Karpas-422 (cell line): ENCODE results near the gene CLSTN1. TPM values are rescaled to one million over a fixed set of nuclear protein-coding genes. Genes with fewer than 3 reads are reported as not detected.

Source experiments
- DNase-seq: peaks from one replicate; pipeline ENCODE4 v3.0.0-alpha.2; 2015
- H2AFZ ChIP-seq: fragments of 200-600 bp; sonication (generic); 2 replicates; pipeline ENCODE4 v1.6.1; 2014; ENCODE audit warnings: antibody characterized with exemption, low read length, mixed read lengths
- H3K27ac ChIP-seq: fragments of 200-600 bp; sonication (generic); 2 replicates; pipeline ENCODE4 v1.5.1; 2014; ENCODE audit warnings: mild to moderate bottlenecking, low read length, moderate library complexity
- H3K27me3 ChIP-seq: fragments of 200-600 bp; sonication (generic); 2 replicates; pipeline ENCODE4 v1.6.1; 2014; ENCODE audit warnings: low read length, mixed read lengths
- H3K36me3 ChIP-seq: fragments of 200-600 bp; sonication (generic); 2 replicates; pipeline ENCODE4 v1.6.1; 2014; ENCODE audit warnings: low read length, mixed read lengths; ENCODE audit not compliant: insufficient read depth
- H3K4me1 ChIP-seq: fragments of 200-600 bp; sonication (generic); 2 replicates; pipeline ENCODE4 v1.6.1; 2014; ENCODE audit warnings: mild to moderate bottlenecking, low read length, mixed read lengths
- H3K4me2 ChIP-seq: fragments of 200-600 bp; sonication (generic); 2 replicates; pipeline ENCODE4 v1.6.1; 2014; ENCODE audit warnings: low read length, low read depth, mild to moderate bottlenecking; ENCODE audit not compliant: poor library complexity, severe bottlenecking
- H3K4me3 ChIP-seq: fragments of 200-600 bp; sonication (generic); 2 replicates; pipeline ENCODE4 v1.5.1; 2014; ENCODE audit warnings: mild to moderate bottlenecking, antibody characterized with exemption, low read length, mixed read lengths
- H3K79me2 ChIP-seq: fragments of 200-600 bp; sonication (generic); 2 replicates; pipeline ENCODE4 v1.6.1; 2014; ENCODE audit warnings: mild to moderate bottlenecking, low read length, mixed read lengths
- H3K9ac ChIP-seq: fragments of 200-600 bp; sonication (generic); 2 replicates; pipeline ENCODE4 v1.6.0; 2014; ENCODE audit warnings: low read length
- H3K9me2 ChIP-seq: fragments of 200-600 bp; sonication (generic), shearing (Covaris generic); replicated peaks from 2 replicates; pipeline ENCODE4 v1.6.0; 2014; ENCODE audit warnings: mild to moderate bottlenecking, low read length, moderate library complexity; ENCODE audit not compliant: insufficient read depth
- H3K9me3 ChIP-seq: fragments of 300-700, 200-600 bp; sonication (generic); 2 replicates; pipeline ENCODE4 v1.6.1; 2014; ENCODE audit warnings: low read length, mixed read lengths
- H4K20me1 ChIP-seq: fragments of 200-600 bp; sonication (generic); 2 replicates; pipeline ENCODE4 v1.6.1; 2014; ENCODE audit warnings: mild to moderate bottlenecking, antibody characterized with exemption, low read length, low read depth; ENCODE audit not compliant: insufficient read depth
- total RNA-seq: library from RNA; depleted of rRNA; stranded (reverse); fragments of >200 nt; shearing (Covaris generic); gene quantifications from 2 replicates; pipeline ENCODE4 v1.2.3, GENCODE V29; 2014; ENCODE audit warnings: low replicate concordance

CLSTN1 gene
- total RNA-seq, 1 experiment from 2014 or later = 52.0 TPM

DNA sequence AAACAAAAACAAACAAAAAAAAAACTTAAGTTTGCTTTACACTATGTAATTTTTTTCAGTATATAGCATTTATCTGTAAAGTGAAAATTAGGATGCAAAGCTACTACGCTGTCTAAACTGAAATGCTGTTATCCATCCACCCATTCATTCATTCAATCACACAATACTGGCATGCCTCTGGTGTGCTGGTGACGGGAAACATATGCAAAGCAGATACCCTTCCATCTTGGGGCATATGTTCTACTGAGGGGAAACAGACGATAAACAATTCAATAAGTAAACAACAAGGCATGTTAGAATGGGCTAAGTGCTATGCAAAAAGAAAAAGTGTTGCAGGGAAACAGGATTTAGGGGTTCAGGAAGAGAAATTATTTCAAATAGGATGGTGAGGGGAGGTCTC lies 3.2 kb downstream of the CLSTN1 start:
- H3K27ac ChIP-seq = peak overlapping the region; percentile 32
- no peaks in the 10 kb centered on the region; the same call in 1 of the 2 replicates for H3K36me3 ChIP-seq
- no peak for DNase-seq
- H4K20me1 ChIP-seq = peaks cover 25% of the 10 kb centered on the region
- no peaks in the 10 kb centered on the region for H3K27me3 ChIP-seq
- peak overlapping the region; percentile 94 for H3K4me3 ChIP-seq
- no peaks in the 10 kb centered on the region for H3K9me3 ChIP-seq
- no peak overlapping the region for H3K9ac ChIP-seq
- peaks cover 77% of the 10 kb centered on the region for H3K79me2 ChIP-seq
- no peak overlapping the region for H2AFZ ChIP-seq
- peak overlapping the region; percentile 82 for H3K4me2 ChIP-seq
- no peaks in the 10 kb centered on the region for H3K9me2 ChIP-seq
- H3K4me1 ChIP-seq = peaks cover 53% of the 10 kb centered on the region

DNA sequence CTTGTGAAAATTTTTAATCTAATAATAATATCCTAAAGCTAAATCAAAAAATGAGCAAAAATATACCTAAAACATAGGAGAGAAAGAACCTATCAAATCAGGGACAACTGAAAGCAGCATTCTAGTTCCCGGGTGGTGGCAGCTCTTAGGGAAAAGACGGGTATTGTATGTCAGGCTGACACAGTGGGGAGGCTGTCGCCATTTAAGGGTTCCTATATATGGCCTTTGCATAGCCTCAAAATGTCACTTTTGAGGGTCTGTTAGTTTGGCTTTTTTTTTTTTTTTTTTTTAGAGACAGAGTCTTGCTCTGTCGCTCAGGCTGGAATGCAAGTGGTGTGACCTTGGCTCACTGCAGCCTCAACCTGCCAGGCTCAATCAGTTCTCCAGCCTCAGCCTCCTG lies 6.0 kb downstream of the CLSTN1 start:
- Histone ChIP-seq H3K4me3 (no peak overlapping the region), H2AFZ (no peak overlapping the region), H3K9me3 (no peaks in the 10 kb centered on the region), H3K9ac (no peak overlapping the region), H3K9me2 (no peaks in the 10 kb centered on the region), H3K4me1 (peaks cover 66% of the 10 kb centered on the region), H3K79me2 (peaks cover 100% of the 10 kb centered on the region), H3K27me3 (no peaks in the 10 kb centered on the region), H3K36me3 (no peaks in the 10 kb centered on the region; the same call in 1 of the 2 replicates), H4K20me1 (peaks cover 25% of the 10 kb centered on the region), H3K27ac (no peak overlapping the region), H3K4me2 (no peak overlapping the region)
- no peak for DNase-seq

DNA sequence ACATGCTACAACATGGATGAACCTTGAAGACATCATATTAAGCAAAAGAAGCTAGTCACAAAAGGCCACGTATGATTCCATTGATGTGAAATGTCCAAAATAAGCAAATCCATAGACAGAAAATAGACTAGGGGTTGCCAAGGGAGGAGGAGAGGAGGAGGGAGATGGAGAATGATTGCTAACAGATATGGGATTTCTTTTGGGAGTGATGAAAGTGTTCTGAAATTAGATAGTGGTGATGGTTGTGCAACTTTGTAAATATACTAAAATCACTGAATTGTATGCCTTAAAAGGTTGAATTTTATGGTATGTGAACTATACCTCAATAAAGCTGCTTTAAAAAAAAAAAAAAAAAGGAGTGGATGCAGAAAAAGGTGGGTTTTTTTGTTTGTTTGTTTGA lies 7.6 kb downstream of the CLSTN1 start:
- DNase-seq = no peak
- H3K4me3 ChIP-seq = no peak overlapping the region
- H3K4me1 ChIP-seq = peaks cover 61% of the 10 kb centered on the region
- H3K4me2 ChIP-seq = no peak overlapping the region
- no peaks in the 10 kb centered on the region for H3K9me2 ChIP-seq
- H3K79me2 ChIP-seq = peaks cover 100% of the 10 kb centered on the region
- H2AFZ ChIP-seq = no peak overlapping the region
- H3K27ac ChIP-seq = no peak overlapping the region
- H3K27me3 ChIP-seq = no peaks in the 10 kb centered on the region
- no peak overlapping the region for H3K9ac ChIP-seq
- peaks cover 16% of the 10 kb centered on the region for H4K20me1 ChIP-seq
- no peaks in the 10 kb centered on the region; the same call in 1 of the 2 replicates for H3K36me3 ChIP-seq
- no peaks in the 10 kb centered on the region for H3K9me3 ChIP-seq

DNA sequence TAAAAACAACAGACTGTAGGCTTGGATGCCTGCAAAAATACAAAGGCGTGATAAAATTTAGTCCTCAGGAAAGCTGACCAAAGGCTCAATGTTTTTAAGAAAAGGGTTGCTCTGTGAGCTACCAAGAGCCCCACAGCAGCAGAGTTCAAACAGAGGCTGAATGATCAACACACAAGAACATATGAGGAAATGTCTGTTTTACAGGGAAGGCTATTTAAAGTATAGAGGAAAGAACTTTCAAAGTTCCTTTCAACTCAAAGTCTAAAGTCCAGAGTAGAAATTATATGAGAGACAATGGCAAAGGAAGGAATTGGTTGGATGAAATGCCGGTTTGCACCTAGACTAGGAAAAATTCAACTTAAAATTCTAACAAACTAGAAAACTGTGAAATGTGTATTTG lies 8.6 kb downstream of the CLSTN1 start:
- H3K4me2 ChIP-seq = no peak overlapping the region

DNA sequence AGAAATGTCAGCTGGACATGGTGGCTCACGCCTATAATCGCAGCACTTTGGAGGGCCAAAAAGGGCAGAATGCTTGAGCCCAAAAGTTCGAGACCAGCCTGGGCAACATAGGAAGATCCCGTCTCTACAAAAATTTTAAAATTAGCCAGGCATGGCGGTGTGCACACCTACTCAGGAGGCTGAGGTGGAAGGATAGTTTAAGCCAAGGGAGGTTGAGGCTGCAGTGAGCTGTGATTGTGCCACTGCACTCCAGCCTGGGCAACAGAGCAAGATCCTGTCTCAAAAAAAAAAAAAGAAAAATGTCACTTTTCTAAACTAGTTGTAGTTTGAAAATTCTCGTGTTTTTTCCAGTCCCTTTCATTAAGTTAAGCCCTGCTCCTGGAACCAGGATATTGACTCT lies 9.1 kb downstream of the CLSTN1 start:
- Histone ChIP-seq H3K9me2 (no peaks in the 10 kb centered on the region), H3K9ac (no peak overlapping the region), H3K27me3 (no peaks in the 10 kb centered on the region), H3K36me3 (no peaks in the 10 kb centered on the region; the same call in 1 of the 2 replicates), H3K4me3 (no peak overlapping the region), H3K27ac (peak overlapping the region; percentile 22; the same call in 1 of the 2 replicates), H2AFZ (no peak overlapping the region), H3K9me3 (no peaks in the 10 kb centered on the region), H3K4me2 (no peak overlapping the region), H3K79me2 (peaks cover 98% of the 10 kb centered on the region), H4K20me1 (peaks cover 21% of the 10 kb centered on the region), H3K4me1 (peaks cover 49% of the 10 kb centered on the region)
- no peak for DNase-seq

More for the DNA sequence above, 8.6 kb downstream of the CLSTN1 start:
- Histone ChIP-seq H3K9me3 (no peaks in the 10 kb centered on the region), H3K27me3 (no peaks in the 10 kb centered on the region), H3K4me1 (peaks cover 53% of the 10 kb centered on the region), H2AFZ (no peak overlapping the region), H3K36me3 (no peaks in the 10 kb centered on the region; the same call in 1 of the 2 replicates), H3K4me3 (no peak overlapping the region), H3K9me2 (no peaks in the 10 kb centered on the region), H4K20me1 (peaks cover 21% of the 10 kb centered on the region), H3K27ac (peak overlapping the region; percentile 22; the same call in 1 of the 2 replicates), H3K79me2 (peaks cover 99% of the 10 kb centered on the region), H3K9ac (no peak overlapping the region)
- DNase-seq = no peak

DNA sequence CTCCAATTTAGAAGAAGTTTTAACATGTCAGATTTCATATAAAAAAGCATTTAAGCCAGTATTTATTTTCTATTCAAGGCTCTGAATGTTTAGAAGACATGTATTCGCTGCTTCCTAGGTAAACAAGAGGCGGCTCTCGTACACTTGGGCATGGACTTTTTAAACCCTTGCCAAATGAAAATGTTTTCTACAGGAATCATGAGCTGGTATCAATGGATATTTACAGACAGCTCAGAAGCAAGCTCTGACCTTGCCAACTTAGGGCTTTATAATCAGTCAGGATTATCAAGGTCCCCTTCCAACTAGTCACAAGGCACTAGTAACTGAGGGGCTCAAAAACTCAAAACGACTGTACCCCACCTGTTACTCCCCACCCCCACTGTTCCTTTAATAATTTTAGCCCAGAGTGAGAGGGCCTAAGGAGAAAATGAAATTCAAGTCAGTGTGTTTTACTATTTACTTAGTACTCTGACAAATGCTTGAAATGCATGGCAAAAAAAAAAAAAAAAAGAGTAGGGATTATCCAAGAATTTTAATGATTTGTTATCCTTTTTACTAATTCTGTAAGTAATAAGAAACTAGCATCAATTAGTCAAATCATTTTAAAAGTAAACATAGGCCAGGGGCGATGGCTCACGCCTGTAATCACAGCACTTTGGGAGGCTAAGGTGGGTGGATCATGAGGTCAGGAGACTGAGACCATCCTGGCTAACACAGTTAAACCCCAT lies 12.4 kb downstream of the CLSTN1 start:
- H3K9me2 ChIP-seq = no peaks in the 10 kb centered on the region
- no peak overlapping the region for H2AFZ ChIP-seq
- no peak overlapping the region for H3K4me2 ChIP-seq
- no peaks in the 10 kb centered on the region for H3K9me3 ChIP-seq
- no peak overlapping the region for H3K27ac ChIP-seq
- H3K9ac ChIP-seq = no peak overlapping the region
- H3K36me3 ChIP-seq = no peaks in the 10 kb centered on the region
- H3K4me1 ChIP-seq = peaks cover 51% of the 10 kb centered on the region
- H3K79me2 ChIP-seq = peaks cover 98% of the 10 kb centered on the region
- H4K20me1 ChIP-seq = peaks cover 40% of the 10 kb centered on the region
- H3K27me3 ChIP-seq = no peaks in the 10 kb centered on the region
- no peak for DNase-seq
- H3K4me3 ChIP-seq = no peak overlapping the region

DNA sequence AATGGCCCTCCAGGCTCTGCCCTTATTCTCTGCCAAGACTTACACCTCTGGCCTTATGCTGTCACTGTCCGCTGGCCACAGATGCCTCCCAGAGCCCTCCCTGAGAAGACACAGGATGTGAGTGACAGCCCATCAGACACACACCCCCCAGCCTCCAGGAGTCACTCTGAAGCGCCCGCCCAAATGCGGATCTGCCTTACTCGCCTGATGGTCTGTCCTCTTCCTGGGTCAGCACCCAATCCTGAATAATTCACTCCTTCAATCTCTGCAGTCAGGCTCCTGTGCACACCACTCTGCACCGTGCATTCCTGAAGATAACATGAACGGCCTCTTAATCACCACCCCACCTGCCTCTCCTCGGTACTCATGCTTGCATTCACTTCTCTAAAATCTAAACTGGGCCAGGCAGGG lies 14.7 kb downstream of the CLSTN1 start:
- Histone ChIP-seq H3K36me3 (no peaks in the 10 kb centered on the region), H3K27ac (no peak overlapping the region), H3K27me3 (no peaks in the 10 kb centered on the region), H3K9me2 (no peaks in the 10 kb centered on the region), H4K20me1 (peaks cover 29% of the 10 kb centered on the region), H2AFZ (no peak overlapping the region), H3K4me2 (no peak overlapping the region), H3K4me1 (peaks cover 31% of the 10 kb centered on the region), H3K9me3 (no peaks in the 10 kb centered on the region), H3K79me2 (peaks cover 96% of the 10 kb centered on the region), H3K4me3 (no peak overlapping the region), H3K9ac (no peak overlapping the region)
- no peak for DNase-seq

DNA sequence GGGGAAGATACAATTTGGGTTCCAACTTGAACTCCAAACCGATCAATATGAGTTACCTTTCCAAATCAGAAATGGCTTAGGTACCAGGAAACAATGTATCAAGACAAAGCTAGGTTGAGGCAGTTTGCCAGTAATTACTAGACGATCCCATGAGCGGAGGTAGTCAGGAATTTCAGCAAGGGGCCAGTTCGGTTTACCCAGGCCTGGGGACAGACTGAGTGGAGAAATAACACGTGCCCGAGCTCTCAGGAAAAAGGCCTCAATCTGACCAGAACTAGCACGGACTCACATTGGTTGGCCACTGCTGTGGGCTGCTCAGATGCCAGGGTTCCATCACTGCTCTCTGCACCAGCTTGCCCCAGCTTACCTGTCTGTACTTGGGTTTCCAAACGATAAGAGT lies 15.3 kb downstream of the CLSTN1 start:
- no peaks in the 10 kb centered on the region for H3K36me3 ChIP-seq

More for the DNA sequence above, 15.3 kb downstream of the CLSTN1 start:
- peaks cover 29% of the 10 kb centered on the region for H4K20me1 ChIP-seq
- no peaks in the 10 kb centered on the region for H3K9me3 ChIP-seq
- H3K79me2 ChIP-seq = peaks cover 96% of the 10 kb centered on the region
- H3K27ac ChIP-seq = no peak overlapping the region
- no peaks in the 10 kb centered on the region for H3K27me3 ChIP-seq
- H3K9ac ChIP-seq = no peak overlapping the region
- no peak for DNase-seq
- no peak overlapping the region for H3K4me2 ChIP-seq
- H3K9me2 ChIP-seq = no peaks in the 10 kb centered on the region
- H2AFZ ChIP-seq = no peak overlapping the region
- no peak overlapping the region for H3K4me3 ChIP-seq
- H3K4me1 ChIP-seq = peaks cover 25% of the 10 kb centered on the region
